ENCODE measurements around the gene RAB5B.

DNA sequence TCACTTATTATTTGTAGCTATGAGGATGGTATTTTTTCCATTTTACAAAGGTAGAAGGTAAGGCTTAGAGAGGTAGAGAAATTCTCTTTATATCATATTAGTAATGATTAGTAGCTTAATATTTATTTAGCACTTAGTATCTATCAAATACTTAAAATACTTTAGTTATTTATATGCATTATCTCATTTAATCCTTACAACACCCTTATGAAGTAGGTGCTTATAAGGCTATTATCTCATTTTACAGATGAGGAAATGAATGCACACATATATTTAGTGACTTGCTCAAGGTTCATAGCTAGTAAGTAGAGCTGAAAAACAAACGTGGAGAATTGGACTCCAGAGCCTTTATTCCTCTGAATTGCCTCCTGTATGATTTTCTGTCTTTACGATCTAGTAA lies 11.0 kb downstream of the RAB5B start:
- TF ChIP-seq, protein P1, sequence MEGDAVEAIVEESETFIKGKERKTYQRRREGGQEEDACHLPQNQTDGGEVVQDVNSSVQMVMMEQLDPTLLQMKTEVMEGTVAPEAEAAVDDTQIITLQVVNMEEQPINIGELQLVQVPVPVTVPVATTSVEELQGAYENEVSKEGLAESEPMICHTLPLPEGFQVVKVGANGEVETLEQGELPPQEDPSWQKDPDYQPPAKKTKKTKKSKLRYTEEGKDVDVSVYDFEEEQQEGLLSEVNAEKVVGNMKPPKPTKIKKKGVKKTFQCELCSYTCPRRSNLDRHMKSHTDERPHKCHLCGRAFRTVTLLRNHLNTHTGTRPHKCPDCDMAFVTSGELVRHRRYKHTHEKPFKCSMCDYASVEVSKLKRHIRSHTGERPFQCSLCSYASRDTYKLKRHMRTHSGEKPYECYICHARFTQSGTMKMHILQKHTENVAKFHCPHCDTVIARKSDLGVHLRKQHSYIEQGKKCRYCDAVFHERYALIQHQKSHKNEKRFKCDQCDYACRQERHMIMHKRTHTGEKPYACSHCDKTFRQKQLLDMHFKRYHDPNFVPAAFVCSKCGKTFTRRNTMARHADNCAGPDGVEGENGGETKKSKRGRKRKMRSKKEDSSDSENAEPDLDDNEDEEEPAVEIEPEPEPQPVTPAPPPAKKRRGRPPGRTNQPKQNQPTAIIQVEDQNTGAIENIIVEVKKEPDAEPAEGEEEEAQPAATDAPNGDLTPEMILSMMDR (IDR thresholded peaks at IDR 0.05): no peak
- no peak for TF ChIP-seq POLR2A (IDR thresholded peaks at IDR 0.05)
